Thyroid gland (tissue), 4 donors: ENCODE measurements around the gene MRPL17.

ENCODE experiments used
- POLR2A ChIP-seq, 2 donors: fragments of 450-650 bp; IDR thresholded peaks; one replicate each; pipeline ENCODE4 v1.6.1; 2017; ENCODE audit warnings: antibody characterized with exemption in 2 of 2, mild to moderate bottlenecking in 2 of 2, moderate library complexity in 1 of 2
- TF ChIP-seq, protein P1 (sequence below), 6 experiments: fragments of 200-600 bp in 3 of 6; fragments of 450-650 bp in 3 of 6; sonication (generic) in 3 of 6; IDR thresholded peaks; one replicate each; pipeline ENCODE4 v1.5.1; 2016 to 2019; ENCODE audit warnings: antibody characterized with exemption in 6 of 6, mild to moderate bottlenecking in 2 of 6, inconsistent platforms in 1 of 6, moderate library complexity in 1 of 6

DNA sequence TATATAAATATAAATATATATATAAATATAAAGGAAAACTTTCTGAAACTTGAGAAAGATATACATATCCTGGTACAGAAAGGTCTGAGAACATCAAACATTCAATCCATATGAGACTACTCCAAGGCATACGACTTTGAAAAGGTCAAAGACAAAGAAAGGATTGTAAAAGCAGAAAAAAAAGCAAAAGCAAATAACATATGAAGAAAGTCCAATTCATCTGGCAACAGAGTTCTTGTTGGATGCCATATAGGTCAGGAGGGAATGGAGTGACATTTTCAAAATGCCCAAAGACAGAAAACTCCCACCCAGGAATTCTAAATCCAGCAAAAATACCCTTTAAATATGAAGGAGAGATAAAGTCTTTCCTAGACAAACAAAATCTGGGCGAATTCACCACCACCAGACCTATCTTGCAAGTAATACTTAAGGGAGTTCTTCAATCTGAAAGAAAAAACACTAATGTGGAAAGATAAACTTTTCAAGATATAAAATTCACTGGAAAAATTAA is 42.3 kb upstream of the MRPL17 start:
- TF ChIP-seq, protein P1, sequence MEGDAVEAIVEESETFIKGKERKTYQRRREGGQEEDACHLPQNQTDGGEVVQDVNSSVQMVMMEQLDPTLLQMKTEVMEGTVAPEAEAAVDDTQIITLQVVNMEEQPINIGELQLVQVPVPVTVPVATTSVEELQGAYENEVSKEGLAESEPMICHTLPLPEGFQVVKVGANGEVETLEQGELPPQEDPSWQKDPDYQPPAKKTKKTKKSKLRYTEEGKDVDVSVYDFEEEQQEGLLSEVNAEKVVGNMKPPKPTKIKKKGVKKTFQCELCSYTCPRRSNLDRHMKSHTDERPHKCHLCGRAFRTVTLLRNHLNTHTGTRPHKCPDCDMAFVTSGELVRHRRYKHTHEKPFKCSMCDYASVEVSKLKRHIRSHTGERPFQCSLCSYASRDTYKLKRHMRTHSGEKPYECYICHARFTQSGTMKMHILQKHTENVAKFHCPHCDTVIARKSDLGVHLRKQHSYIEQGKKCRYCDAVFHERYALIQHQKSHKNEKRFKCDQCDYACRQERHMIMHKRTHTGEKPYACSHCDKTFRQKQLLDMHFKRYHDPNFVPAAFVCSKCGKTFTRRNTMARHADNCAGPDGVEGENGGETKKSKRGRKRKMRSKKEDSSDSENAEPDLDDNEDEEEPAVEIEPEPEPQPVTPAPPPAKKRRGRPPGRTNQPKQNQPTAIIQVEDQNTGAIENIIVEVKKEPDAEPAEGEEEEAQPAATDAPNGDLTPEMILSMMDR (IDR thresholded peaks at IDR 0.05), result no peak
- no peak for TF ChIP-seq POLR2A (IDR thresholded peaks at IDR 0.05)
